ENCODE results near the gene MCM6. TPM values are rescaled to one million over a fixed set of nuclear protein-coding genes. Genes with fewer than 3 reads are reported as not detected.
A peak's percentile ranks its signal among the peaks of the same experiment; 100 is the strongest.
"Not testable (repeated sequence)": the region's sequence is repeated elsewhere in the genome, so short reads cannot be mapped to it uniquely, and the experiment has no call there.

MCM6 gene
- total RNA-seq, 1 experiment from 2014 or later = 34.9 TPM

DNA sequence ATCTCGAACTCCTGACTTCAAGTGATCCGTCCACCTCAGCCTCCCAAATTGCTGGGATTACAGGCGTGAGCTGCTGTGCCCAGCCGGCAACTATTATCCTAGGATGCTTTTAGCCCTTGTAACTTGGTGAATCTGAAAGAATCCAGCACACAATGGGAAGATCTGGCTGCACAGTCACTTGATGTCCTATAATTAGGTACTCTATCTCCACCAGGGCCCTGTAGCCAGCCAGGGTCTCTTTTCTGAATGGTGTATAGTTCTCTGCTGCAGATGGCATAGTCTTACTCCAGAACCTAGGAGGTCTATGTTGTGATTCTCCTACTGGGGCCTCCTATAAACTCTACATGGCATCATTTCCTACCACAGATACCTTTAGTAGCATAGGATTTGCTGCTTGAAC is 13.9 kb upstream of the MCM6 start:
- H3K4me3 ChIP-seq = no peak overlapping the region
- no peak overlapping the region for H3K27ac ChIP-seq
- H3K36me3 ChIP-seq = no peaks in the 10 kb centered on the region
- H3K27me3 ChIP-seq (replicated peaks) = no peaks in the 10 kb centered on the region
- DNase-seq (ENCODE audit: low read depth in 1 of 2, low spot score in 2 of 2) = no peak
- no peaks in the 10 kb centered on the region for H3K4me1 ChIP-seq (replicated peaks)
- H3K9me3 ChIP-seq (replicated peaks) = no peaks in the 10 kb centered on the region; the same call in none of the 2 replicates

DNA sequence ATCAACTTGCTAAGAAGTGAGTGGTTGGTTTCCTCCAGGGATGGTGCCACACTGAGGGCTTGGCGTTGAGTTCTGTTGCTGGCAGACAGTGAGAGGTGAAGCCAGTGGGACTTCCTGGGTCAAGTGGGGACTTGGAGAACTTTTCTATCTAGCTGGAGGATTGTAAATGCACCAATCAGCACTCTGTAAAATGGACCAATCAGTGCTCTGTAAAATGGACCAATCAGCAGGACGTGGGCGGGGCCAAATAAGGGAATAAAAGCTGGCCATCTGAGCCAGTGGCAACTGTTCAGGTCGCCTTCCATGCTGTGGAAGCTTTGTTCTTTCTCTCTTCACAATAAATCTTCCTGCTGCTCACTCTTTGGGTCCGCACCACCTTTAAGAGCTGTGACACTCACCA is 12.3 kb upstream of the MCM6 start:
- H3K36me3 ChIP-seq; H3K27ac ChIP-seq; DNase-seq (ENCODE audit: low read depth in 1 of 2, low spot score in 2 of 2); H3K4me3 ChIP-seq; H3K9me3 ChIP-seq (replicated peaks); H3K27me3 ChIP-seq (replicated peaks); H3K4me1 ChIP-seq (replicated peaks): not testable (repeated sequence)

DNA sequence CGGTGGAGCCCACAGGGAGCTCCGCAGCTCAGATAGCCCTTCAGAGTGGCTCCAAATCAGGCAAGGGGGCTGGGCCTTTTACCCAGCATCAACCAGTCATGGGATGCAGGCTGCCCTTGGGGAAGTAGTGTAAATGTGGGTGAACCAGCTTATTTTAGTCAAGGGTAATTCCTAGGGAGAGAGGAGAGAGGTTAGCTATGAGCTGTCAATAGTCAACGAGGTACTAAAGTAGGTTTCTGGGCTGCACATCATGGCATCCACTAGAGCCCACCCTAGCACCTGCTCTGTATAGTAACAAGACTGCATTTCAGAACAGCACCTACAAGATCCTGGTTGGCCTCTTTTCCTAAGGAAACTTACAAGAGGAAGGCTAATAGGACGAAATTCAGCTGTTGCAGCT is 9.5 kb upstream of the MCM6 start:
- DNase-seq (ENCODE audit: low read depth in 1 of 2, low spot score in 2 of 2) = no peak
- Histone ChIP-seq H3K9me3 (replicated peaks) (no peaks in the 10 kb centered on the region; the same call in 1 of the 2 replicates), H3K4me1 (replicated peaks) (no peaks in the 10 kb centered on the region), H3K36me3 (no peaks in the 10 kb centered on the region), H3K4me3 (no peak overlapping the region), H3K27ac (no peak overlapping the region), H3K27me3 (replicated peaks) (no peaks in the 10 kb centered on the region)

DNA sequence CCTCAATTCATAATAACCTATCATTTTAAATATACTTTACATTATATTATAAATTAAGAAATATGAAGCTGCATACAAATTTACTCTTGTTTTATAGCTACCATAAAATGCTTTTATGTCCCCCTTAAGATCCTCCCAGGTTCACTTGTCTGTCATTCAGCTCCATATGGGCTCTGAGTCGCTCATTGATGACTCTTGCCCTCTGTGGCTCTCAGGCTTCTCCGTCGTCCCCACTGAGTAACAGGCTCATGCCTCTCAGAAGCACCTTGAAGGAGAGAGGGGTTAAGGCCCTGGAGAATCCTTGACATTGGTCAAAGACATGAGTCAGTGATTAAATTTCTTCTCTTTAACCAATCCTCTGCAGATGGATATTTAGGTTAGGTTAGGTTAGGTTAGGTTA is 6.2 kb upstream of the MCM6 start:
- H3K36me3 ChIP-seq = no peaks in the 10 kb centered on the region
- no peak for DNase-seq (ENCODE audit: low read depth in 1 of 2, low spot score in 2 of 2)
- H3K27ac ChIP-seq = no peak overlapping the region
- H3K9me3 ChIP-seq (replicated peaks) = no peaks in the 10 kb centered on the region
- H3K4me1 ChIP-seq (replicated peaks) = no peaks in the 10 kb centered on the region
- H3K27me3 ChIP-seq (replicated peaks) = no peaks in the 10 kb centered on the region
- no peak overlapping the region for H3K4me3 ChIP-seq

DNA sequence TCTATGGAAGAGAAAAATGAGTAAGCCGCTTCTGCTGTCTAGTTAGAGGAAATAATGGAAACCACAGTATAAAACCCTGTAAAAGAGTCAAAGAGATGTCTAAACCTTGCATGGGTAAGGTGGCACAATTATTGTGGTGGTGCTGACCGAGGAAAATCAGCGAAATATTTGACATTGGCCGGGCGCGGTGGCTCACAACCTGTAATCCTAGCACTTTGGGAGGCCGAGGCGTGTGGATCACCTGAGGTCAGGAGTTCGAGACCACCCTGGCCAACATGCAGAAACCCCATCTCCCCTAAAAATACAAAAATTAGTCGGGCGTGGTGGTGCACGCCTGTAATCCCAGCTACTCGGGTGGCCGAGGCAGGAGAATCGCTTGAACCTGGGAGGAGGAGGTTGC is 527 bp upstream of the MCM6 start:
- peaks cover 26% of the 10 kb centered on the region for H3K36me3 ChIP-seq
- H3K27ac ChIP-seq; H3K27me3 ChIP-seq (replicated peaks); H3K9me3 ChIP-seq (replicated peaks); DNase-seq (ENCODE audit: low read depth in 1 of 2, low spot score in 2 of 2): not testable (repeated sequence)
- H3K4me1 ChIP-seq (replicated peaks) = peaks cover 15% of the 10 kb centered on the region
- peak overlapping the region; percentile 73 for H3K4me3 ChIP-seq

DNA sequence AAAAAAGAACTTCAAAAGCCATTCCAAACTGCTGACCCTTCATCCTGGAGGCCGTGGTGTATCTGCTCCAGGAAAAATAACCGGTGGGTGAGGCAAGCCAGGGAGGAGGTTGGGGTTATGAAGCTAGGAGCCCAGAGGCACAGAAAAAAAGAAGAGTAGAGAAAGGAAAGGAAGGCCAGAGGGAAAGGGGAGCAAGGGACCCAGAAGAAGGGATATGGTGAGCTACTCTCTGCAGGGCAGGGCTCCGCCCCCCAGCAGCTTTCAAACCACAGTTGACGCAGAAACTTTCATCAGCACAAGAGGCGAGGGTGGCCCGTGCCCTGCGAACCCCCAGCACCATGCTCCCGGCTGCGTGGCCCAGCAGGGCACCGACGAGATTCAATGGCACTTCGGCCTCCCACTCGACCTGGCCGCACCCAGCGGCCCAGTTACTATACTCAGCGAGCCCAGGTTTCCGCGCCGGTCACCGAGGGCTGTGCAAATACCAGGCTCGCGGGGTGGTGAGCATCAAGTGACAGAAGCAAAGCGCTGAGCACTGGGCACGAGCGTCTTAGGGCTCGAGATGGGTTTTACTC is 665 bp downstream of the MCM6 start:
- H3K27me3 ChIP-seq (replicated peaks) = no peaks in the 10 kb centered on the region
- peaks cover 38% of the 10 kb centered on the region for H3K36me3 ChIP-seq
- DNase-seq (ENCODE audit: low read depth in 1 of 2, low spot score in 2 of 2) = peak; percentile 54 to 68
- peaks cover 15% of the 10 kb centered on the region for H3K4me1 ChIP-seq (replicated peaks)
- peak overlapping the region; percentile 77 for H3K27ac ChIP-seq
- H3K9me3 ChIP-seq (replicated peaks) = no peaks in the 10 kb centered on the region
- peak overlapping the region; percentile 73 for H3K4me3 ChIP-seq

DNA sequence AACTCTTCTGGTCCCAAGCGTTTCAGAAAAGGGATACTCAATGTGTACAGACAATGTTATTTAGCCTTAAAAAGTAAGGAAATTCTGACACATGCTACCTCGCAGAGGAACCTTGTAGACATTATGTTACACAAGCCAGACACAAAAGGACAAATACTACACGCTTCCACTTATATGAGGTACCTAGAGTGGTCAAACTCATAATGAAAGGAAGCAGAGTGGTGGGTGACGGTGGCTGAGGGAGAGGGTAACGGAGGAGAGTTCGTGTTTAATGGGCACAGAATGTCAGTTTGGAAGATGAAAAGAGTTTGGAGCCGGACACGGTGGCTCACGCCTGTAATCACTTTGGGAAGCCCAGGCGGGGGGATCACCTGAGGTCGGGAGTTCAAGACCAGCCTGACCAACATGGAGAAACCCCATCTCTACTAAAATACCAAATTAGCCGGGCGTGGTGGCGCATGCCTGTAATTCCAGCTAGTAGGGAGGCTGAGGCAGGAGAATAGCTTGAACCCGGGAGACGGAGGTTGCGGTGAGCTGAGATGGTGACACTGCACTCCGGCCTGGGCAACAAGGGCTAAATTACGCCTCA is 1.4 kb downstream of the MCM6 start:
- H3K9me3 ChIP-seq (replicated peaks) = no peaks in the 10 kb centered on the region
- H3K4me1 ChIP-seq (replicated peaks) = peaks cover 15% of the 10 kb centered on the region
- H3K27me3 ChIP-seq (replicated peaks) = no peaks in the 10 kb centered on the region
- no peak for DNase-seq (ENCODE audit: low read depth in 1 of 2, low spot score in 2 of 2)
- no peak overlapping the region for H3K27ac ChIP-seq
- peaks cover 45% of the 10 kb centered on the region for H3K36me3 ChIP-seq
- peak overlapping the region; percentile 73 for H3K4me3 ChIP-seq

DNA sequence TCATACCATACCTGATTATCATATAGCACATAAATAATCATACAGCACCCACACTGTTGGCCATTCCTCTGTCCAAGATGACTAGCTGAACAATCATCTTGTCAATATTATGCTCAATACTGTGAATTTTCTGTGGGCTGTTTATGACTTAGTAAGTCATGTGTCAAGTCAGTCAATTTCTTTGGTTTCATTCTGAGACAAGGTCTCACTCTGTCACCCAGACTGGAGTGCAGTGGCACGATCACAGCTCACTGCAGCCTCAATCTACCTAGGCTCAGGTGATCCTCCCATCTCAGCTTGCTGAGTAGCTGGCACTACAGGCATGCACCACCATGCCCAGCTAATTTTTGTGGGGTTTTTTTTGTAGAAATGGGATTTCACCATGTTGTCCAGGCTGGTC is 5.7 kb downstream of the MCM6 start:
- Histone ChIP-seq H3K4me3 (no peak overlapping the region), H3K9me3 (replicated peaks) (no peaks in the 10 kb centered on the region), H3K27ac (no peak overlapping the region), H3K27me3 (replicated peaks) (no peaks in the 10 kb centered on the region), H3K4me1 (replicated peaks) (peaks cover 14% of the 10 kb centered on the region), H3K36me3 (peaks cover 77% of the 10 kb centered on the region)
- no peak for DNase-seq (ENCODE audit: low read depth in 1 of 2, low spot score in 2 of 2)

DNA sequence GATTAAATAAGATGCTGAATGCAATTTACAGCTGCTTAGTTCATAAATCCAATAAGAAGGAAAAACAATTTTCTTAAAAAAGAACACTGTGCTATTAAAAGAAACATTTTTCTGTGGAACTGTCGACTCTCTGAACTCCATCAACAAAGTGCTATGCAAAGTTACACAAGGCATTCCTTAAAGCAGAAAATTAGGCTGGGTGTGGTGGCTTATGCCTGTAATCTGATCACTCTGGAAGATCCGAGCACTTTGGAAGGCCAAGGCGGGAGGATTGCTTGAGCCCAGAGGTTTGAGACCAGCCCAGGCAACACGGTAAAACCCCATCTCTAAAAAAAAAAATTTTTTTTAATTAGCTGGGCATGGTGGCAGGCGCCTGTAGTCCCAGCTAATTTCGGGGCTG is 13.0 kb downstream of the MCM6 start:
- H3K9me3 ChIP-seq (replicated peaks) = no peaks in the 10 kb centered on the region
- DNase-seq (ENCODE audit: low read depth in 1 of 2, low spot score in 2 of 2) = no peak
- no peaks in the 10 kb centered on the region for H3K27me3 ChIP-seq (replicated peaks)
- no peak overlapping the region for H3K27ac ChIP-seq
- peaks cover 84% of the 10 kb centered on the region for H3K36me3 ChIP-seq
- no peaks in the 10 kb centered on the region for H3K4me1 ChIP-seq (replicated peaks)
- H3K4me3 ChIP-seq = no peak overlapping the region

DNA sequence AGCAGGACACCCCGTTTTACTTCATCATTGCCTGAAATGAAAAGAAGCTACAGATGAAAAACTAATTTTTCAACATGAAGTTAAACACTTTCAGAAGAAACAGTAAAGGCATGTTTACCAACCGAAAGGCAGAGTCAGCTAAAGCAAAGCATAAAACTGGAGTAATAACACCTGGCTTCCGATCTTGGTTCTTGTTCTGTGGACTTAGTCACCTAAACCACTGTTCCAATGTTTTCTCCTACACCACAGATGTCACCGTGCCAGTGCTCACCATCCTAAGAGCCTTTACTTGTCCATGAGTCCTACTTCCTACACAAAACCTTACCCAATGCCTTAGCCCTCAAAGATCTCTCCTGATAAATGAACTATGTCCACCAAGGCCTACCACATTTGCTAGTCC is 13.5 kb downstream of the MCM6 start:
- no peak overlapping the region for H3K4me3 ChIP-seq
- no peak overlapping the region for H3K27ac ChIP-seq
- no peaks in the 10 kb centered on the region for H3K27me3 ChIP-seq (replicated peaks)
- no peaks in the 10 kb centered on the region for H3K4me1 ChIP-seq (replicated peaks)
- H3K36me3 ChIP-seq = peaks cover 85% of the 10 kb centered on the region
- DNase-seq (ENCODE audit: low read depth in 1 of 2, low spot score in 2 of 2) = no peak
- no peaks in the 10 kb centered on the region for H3K9me3 ChIP-seq (replicated peaks)

DNA sequence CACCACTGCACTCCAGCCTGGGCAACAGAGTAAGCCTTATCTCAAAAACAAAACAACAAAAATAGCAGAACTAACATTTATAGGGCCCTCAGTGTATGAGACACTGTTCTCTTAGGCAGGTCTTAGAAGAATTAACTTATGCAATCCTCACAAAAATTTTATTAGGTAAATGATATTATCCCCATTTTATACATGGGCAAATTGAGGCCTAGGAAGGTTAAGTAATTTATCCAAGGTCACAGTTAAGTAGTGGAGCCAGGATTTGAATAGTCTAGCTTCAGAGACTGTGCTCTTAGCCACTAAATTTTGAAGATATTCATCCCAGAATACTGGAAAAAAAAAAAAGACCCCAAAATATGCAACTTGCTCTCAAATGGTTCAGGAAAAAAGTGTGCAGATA is 22.8 kb downstream of the MCM6 start:
- H3K4me3 ChIP-seq = no peak overlapping the region
- no peak overlapping the region for H3K27ac ChIP-seq
- no peaks in the 10 kb centered on the region for H3K4me1 ChIP-seq (replicated peaks)
- no peak for DNase-seq (ENCODE audit: low read depth in 1 of 2, low spot score in 2 of 2)
- no peaks in the 10 kb centered on the region for H3K9me3 ChIP-seq (replicated peaks)
- H3K27me3 ChIP-seq (replicated peaks) = no peaks in the 10 kb centered on the region
- H3K36me3 ChIP-seq = peaks cover 71% of the 10 kb centered on the region

DNA sequence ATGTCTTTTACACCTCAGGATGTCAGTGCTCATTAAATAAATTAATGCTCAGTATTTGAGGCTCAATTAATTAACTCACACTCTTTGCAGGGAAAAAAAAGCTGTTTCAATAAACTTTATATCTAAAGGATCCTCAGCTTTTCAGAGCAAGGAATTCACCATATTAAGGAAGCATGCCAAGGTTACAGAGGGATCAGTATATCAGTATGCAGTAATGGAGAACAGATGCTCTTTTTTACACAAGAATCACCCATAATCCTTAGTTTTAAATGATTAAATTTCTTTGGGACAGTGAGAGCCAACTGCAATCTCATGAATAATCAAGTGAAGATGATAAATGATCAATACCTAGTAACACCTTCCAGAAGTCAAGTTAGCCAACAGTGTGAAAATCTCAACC is 24.4 kb downstream of the MCM6 start:
- Histone ChIP-seq H3K4me1 (replicated peaks) (no peaks in the 10 kb centered on the region), H3K36me3 (peaks cover 75% of the 10 kb centered on the region), H3K27ac (no peak overlapping the region), H3K27me3 (replicated peaks) (no peaks in the 10 kb centered on the region), H3K4me3 (no peak overlapping the region), H3K9me3 (replicated peaks) (no peaks in the 10 kb centered on the region)
- no peak for DNase-seq (ENCODE audit: low read depth in 1 of 2, low spot score in 2 of 2)

DNA sequence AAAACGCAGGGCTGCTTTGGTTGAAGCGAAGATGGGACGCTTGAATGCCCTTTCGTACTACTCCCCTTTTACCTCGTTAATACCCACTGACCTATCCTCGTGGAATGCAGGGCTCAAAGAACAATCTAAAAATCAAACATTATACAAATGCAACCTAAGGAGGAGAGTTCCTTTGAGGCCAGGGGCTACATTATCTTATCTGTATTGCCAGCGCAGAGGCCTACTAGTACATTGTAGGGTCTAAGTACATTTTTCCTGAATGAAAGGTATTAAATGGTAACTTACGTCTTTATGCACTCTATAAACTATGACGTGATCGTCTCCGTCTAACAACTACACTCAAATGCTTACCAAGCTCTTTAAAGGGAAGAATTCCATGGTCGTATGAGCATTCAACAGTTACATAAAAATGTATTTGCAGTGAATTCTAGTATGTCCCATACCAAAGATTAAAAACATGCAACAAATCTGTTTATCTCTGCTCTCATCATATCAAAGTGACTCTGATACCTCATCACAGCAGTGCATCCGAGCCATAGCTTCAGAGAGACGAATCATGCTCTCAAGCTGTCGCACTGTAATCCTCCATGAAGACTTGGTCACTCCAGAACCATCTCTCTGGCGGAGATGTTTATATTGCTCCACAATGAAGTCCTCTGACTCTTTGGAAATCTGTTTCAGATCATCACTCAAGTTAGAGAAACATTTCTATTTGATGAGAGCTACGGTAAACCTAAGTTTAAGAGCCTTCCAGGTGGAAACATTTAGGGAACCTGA is 25.2 kb downstream of the MCM6 start:
- Histone ChIP-seq H3K27ac (no peak overlapping the region), H3K4me3 (no peak overlapping the region), H3K4me1 (replicated peaks) (no peaks in the 10 kb centered on the region), H3K27me3 (replicated peaks) (no peaks in the 10 kb centered on the region), H3K9me3 (replicated peaks) (no peaks in the 10 kb centered on the region), H3K36me3 (peaks cover 73% of the 10 kb centered on the region)
- DNase-seq (ENCODE audit: low read depth in 1 of 2, low spot score in 2 of 2) = no peak

DNA sequence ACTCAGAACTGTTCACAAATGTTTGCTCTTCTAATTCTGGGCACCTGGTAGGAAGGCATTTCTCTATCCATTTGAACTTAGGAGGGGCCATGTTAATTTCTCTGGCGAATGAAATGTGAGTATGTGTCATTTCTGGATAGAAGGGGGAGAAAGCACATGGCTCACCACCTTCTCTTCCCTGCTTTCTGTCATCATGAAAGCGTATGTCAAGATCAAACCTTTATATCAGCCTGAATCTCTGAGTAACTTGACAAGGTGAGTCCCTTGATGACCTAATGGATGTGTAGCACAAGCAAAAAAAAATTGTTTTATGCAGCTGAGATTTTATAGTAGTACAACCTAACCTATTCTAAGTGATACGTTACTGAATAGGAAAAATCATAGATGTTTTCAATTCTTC is 27.2 kb downstream of the MCM6 start:
- no peak overlapping the region for H3K4me3 ChIP-seq

More for the DNA sequence above, 27.2 kb downstream of the MCM6 start:
- no peaks in the 10 kb centered on the region for H3K9me3 ChIP-seq (replicated peaks)
- DNase-seq (ENCODE audit: low read depth in 1 of 2, low spot score in 2 of 2) = no peak
- no peaks in the 10 kb centered on the region for H3K27me3 ChIP-seq (replicated peaks)
- peaks cover 91% of the 10 kb centered on the region for H3K36me3 ChIP-seq
- no peak overlapping the region for H3K27ac ChIP-seq
- no peaks in the 10 kb centered on the region for H3K4me1 ChIP-seq (replicated peaks)
